CD4-positive, alpha-beta T cell treated with Interleukin-1 beta for 1 hour (primary cell): ENCODE data around the gene OR51A4.
"Not testable (repeated sequence)": the region's sequence is repeated elsewhere in the genome, so short reads cannot be mapped to it uniquely, and the experiment has no call there.

Source experiments
- DNase-seq, 2 donors: peaks; one replicate each; pipeline ENCODE4 v3.0.0-alpha.2; 2020 to 2022

OR51A4 gene

GRCh38 chr11:4947505-4947904 lies at the start of gene OR51A4:
Gene OR51A4 (minus strand): TSS chr11:4947605. CDS start chr11:4947100, 505 bp downstream.
- DNase-seq = no peak

GRCh38 chr11:4994551-4994950 lies 47.1 kb upstream of the OR51A4 start, which contains the start of gene OR51L1:
Gene OR51L1 (plus strand): TSS chr11:4994851. CDS start chr11:4998983, 4,132 bp downstream.
- DNase-seq = no peak

- DNase-seq = no peak
These were observed 43.7 kb upstream of the OR51A4 start for GRCh38 chr11:4991060-4991459.

- no peak for DNase-seq
These were observed 36.4 kb upstream of the OR51A4 start for GRCh38 chr11:4983841-4984240.

GRCh38 chr11:4982678-4983077 lies 35.3 kb upstream of the OR51A4 start:
- DNase-seq = no peak

GRCh38 chr11:4979036-4979435 lies 31.6 kb upstream of the OR51A4 start:
- DNase-seq = no peak

- no peak for DNase-seq
These were observed 28.0 kb upstream of the OR51A4 start for GRCh38 chr11:4975436-4975835.

GRCh38 chr11:4962816-4963215 lies 15.4 kb upstream of the OR51A4 start:
- DNase-seq = no peak

GRCh38 chr11:4960877-4961276 lies 13.5 kb upstream of the OR51A4 start:
- DNase-seq = no peak

GRCh38 chr11:4957396-4957795 lies 10.0 kb upstream of the OR51A4 start:
- DNase-seq = no peak

GRCh38 chr11:4955613-4956012 lies 8.2 kb upstream of the OR51A4 start, which contains the start of gene OR51A2:
Gene OR51A2 (minus strand): TSS chr11:4955713. CDS start chr11:4955713, 0 bp downstream.
- not testable (repeated sequence) for DNase-seq

GRCh38 chr11:4936745-4937144 lies 10.7 kb downstream of the OR51A4 start:
- DNase-seq = no peak

GRCh38 chr11:4932751-4933150 lies 14.7 kb downstream of the OR51A4 start:
- DNase-seq = no peak

GRCh38 chr11:4926608-4927007 lies 20.8 kb downstream of the OR51A4 start:
- no peak for DNase-seq

GRCh38 chr11:4924239-4924638 lies 23.2 kb downstream of the OR51A4 start, which contains the start of gene OR51G1:
Gene OR51G1 (minus strand): TSS chr11:4924339. CDS start chr11:4924339, 0 bp downstream.
- DNase-seq = no peak

GRCh38 chr11:4922304-4922703 lies 25.1 kb downstream of the OR51A4 start:
- no peak for DNase-seq

GRCh38 chr11:4921796-4922195 lies 25.6 kb downstream of the OR51A4 start:
- DNase-seq = no peak

GRCh38 chr11:4919250-4919649 lies 28.2 kb downstream of the OR51A4 start, which contains the start of gene OR51G2:
Gene OR51G2 (minus strand): TSS chr11:4919350. CDS start chr11:4915663, 3,687 bp downstream.
- DNase-seq = no peak

- no peak for DNase-seq
These were observed 30.8 kb downstream of the OR51A4 start for GRCh38 chr11:4916581-4916980.

GRCh38 chr11:4903484-4903883 lies 43.9 kb downstream of the OR51A4 start, which contains the start of gene OR51A7:
Gene OR51A7 (plus strand): TSS chr11:4903783. CDS start chr11:4907370, 3,587 bp downstream.
- DNase-seq = no peak
